NCI-H187 (cell line): Measurements from ENCODE around the gene AKR1A1.
"Not testable (repeated sequence)": the region's sequence is repeated elsewhere in the genome, so short reads cannot be mapped to it uniquely, and the experiment has no call there.

Experiments
- DNase-seq, 2 experiments: peaks; one replicate each; lab custom pipeline; 2025; lab: John Stamatoyannopoulos, UW

Gene AKR1A1

GRCh38 chr1:45523975-45524374 is 26.7 kb upstream of the AKR1A1 start:
- DNase-seq = not testable (repeated sequence)

GRCh38 chr1:45526135-45526644 is 24.4 kb upstream of the AKR1A1 start:
- no peak for DNase-seq

GRCh38 chr1:45530632-45531135 is 19.9 kb upstream of the AKR1A1 start:
- DNase-seq = no peak

- no peak for DNase-seq
Observed at GRCh38 chr1:45531873-45532272, 18.8 kb upstream of the AKR1A1 start.

- DNase-seq = no peak
Observed at GRCh38 chr1:45535988-45536766, 14.4 kb upstream of the AKR1A1 start.

- DNase-seq = no peak
Observed at GRCh38 chr1:45536886-45537285, 13.7 kb upstream of the AKR1A1 start.

- no peak for DNase-seq
Observed at GRCh38 chr1:45541193-45541592, 9.4 kb upstream of the AKR1A1 start.

- no peak for DNase-seq
Observed at GRCh38 chr1:45542591-45542990, 8.0 kb upstream of the AKR1A1 start.

GRCh38 chr1:45543581-45544417 is 6.8 kb upstream of the AKR1A1 start:
- no peak for DNase-seq

- no peak for DNase-seq
Observed at GRCh38 chr1:45544530-45544929, 6.1 kb upstream of the AKR1A1 start.

- no peak for DNase-seq
Observed at GRCh38 chr1:45545019-45545493, 5.6 kb upstream of the AKR1A1 start.

GRCh38 chr1:45545553-45546310 is 4.9 kb upstream of the AKR1A1 start:
- no peak for DNase-seq

- no peak for DNase-seq
Observed at GRCh38 chr1:45551684-45552083, 1.1 kb downstream of the AKR1A1 start.

GRCh38 chr1:45552331-45552730 is 1.7 kb downstream of the AKR1A1 start:
- peak; percentile 41 to 81 for DNase-seq

GRCh38 chr1:45554198-45554597 is 3.6 kb downstream of the AKR1A1 start:
- no peak for DNase-seq

GRCh38 chr1:45557422-45557944 is 6.9 kb downstream of the AKR1A1 start:
- no peak for DNase-seq

- DNase-seq = no peak
Observed at GRCh38 chr1:45563843-45564242, 13.2 kb downstream of the AKR1A1 start.

- DNase-seq = no peak
Observed at GRCh38 chr1:45566722-45567121, 16.1 kb downstream of the AKR1A1 start.

GRCh38 chr1:45567911-45568310 is 17.3 kb downstream of the AKR1A1 start:
- no peak for DNase-seq

GRCh38 chr1:45568421-45568820 is 17.8 kb downstream of the AKR1A1 start:
- DNase-seq = no peak

GRCh38 chr1:45569571-45569961 is 18.9 kb downstream of the AKR1A1 start:
- DNase-seq = no peak
